H1 (cell line): ENCODE data around the gene PHTF2. TPM values are rescaled to one million over a fixed set of nuclear protein-coding genes. Genes with fewer than 3 reads are reported as not detected.

Source experiments
- CREB1 ChIP-seq: IDR thresholded peaks from 2 replicates; pipeline ENCODE4 v1.6.1; 2012; ENCODE audit warnings: inconsistent platforms
- JUND ChIP-seq: IDR thresholded peaks from 2 replicates; pipeline ENCODE4 v1.6.1; 2011; ENCODE audit warnings: mild to moderate bottlenecking, improper control_type of control experiment, low read length
- RBBP5 ChIP-seq: IDR thresholded peaks from 2 replicates; pipeline ENCODE4 v1.7.1; 2012; ENCODE audit warnings: low read depth, mild to moderate bottlenecking, inconsistent platforms, low read length, moderate library complexity, borderline replicate concordance
- SP2 ChIP-seq: IDR thresholded peaks from 2 replicates; pipeline ENCODE4 v1.6.1; 2012; ENCODE audit warnings: mild to moderate bottlenecking, low read length, inconsistent platforms
- polyA plus RNA-seq, 7 experiments: library from polyadenylated mRNA; depleted of rRNA in 3 of 7; stranded (reverse) in 5 of 7; unstranded in 2 of 7; fragments of >200 nt in 5 of 7; fragments of 200-250 nt in 2 of 7; gene quantifications; 1 replicate in 5 of 7; 2 replicates in 1 of 7; 4 replicates in 1 of 7; pipeline versions ENCODE4 v1.2.1 to v1.2.3, GENCODE V29; 2011 to 2013; ENCODE audit warnings: missing spikeins in 2 of 7, mixed read lengths in 2 of 7
- total RNA-seq: library from RNA; stranded (reverse); fragmentation: NEBNext Ultra II Directional; extraction: Animal tissue kit (Norgen Biotek cat#: 25700); gene quantifications from 2 replicates; pipeline ENCODE4 v1.2.1, GENCODE V29; 2021

The PHTF2 gene
- total and polyA plus RNA-seq, 2 of the 8 experiments (the other 6 are each of a cell fraction or from before 2014, with no cell fraction given) = 9.0 to 25.4 TPM

GRCh38 chr7:77904252-77904651 lies 105.7 kb downstream of the PHTF2 start (continued):
- TF ChIP-seq JUND (no peak), RBBP5 (no peak), CREB1 (no peak), SP2 (no peak)
